ENCODE results near the gene GPRIN1. TPM values are rescaled to one million over a fixed set of nuclear protein-coding genes. Genes with fewer than 3 reads are reported as not detected.
A peak's percentile ranks its signal among the peaks of the same experiment; 100 is the strongest.

Gene GPRIN1
- total RNA-seq, 1 donor from 2014 or later: 2.1 TPM

DNA sequence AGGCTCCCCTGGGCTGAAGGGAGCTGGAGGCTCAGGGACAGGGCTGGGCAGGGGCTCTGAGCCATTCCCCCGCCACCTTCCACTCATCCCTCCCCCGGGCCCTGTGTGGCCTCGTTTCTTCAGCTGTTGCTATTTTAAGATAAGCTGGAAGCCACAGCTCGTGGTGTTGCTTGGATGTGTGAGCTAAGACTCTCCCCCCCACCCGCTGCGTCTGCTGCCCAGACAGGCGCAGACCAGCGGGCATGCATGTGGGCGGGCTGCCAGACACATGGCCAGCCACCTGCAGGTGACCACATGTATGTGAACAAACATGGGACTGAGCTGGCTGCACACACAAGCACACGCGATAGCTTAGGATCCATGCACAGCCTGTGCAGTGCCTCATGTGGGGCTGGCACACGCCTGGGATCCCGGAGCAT, 11.7 kb upstream of the GPRIN1 start:
- H3K4me3 Mint-ChIP-seq (ENCODE audit: unreplicated experiment): no peak overlapping the region
- no peak for TF ChIP-seq CTCF (IDR thresholded peaks at IDR 0.05)
- no peak overlapping the region for H3K27ac Mint-ChIP-seq (ENCODE audit: unreplicated experiment)
- DNase-seq (ENCODE audit: low spot score): no peak
- no peaks in the 10 kb centered on the region for H3K36me3 Mint-ChIP-seq (ENCODE audit: low read depth)
- peaks cover 43% of the 10 kb centered on the region for H3K27me3 Mint-ChIP-seq (ENCODE audit: low read depth)
- H3K9me3 Mint-ChIP-seq (ENCODE audit: low read depth): no peaks in the 10 kb centered on the region
- H3K4me1 Mint-ChIP-seq (ENCODE audit: low read depth): peaks cover 11% of the 10 kb centered on the region

- peak overlapping the region; percentile 36 for H3K27ac Mint-ChIP-seq (ENCODE audit: unreplicated experiment)
- peaks cover 38% of the 10 kb centered on the region for H3K27me3 Mint-ChIP-seq (ENCODE audit: low read depth)
- H3K36me3 Mint-ChIP-seq (ENCODE audit: low read depth): no peaks in the 10 kb centered on the region
- TF ChIP-seq CTCF (IDR thresholded peaks at IDR 0.05): no peak
- H3K9me3 Mint-ChIP-seq (ENCODE audit: low read depth): no peaks in the 10 kb centered on the region
- H3K4me3 Mint-ChIP-seq (ENCODE audit: unreplicated experiment): peak overlapping the region; percentile 49
- H3K4me1 Mint-ChIP-seq (ENCODE audit: low read depth): peaks cover 11% of the 10 kb centered on the region
- no peak for DNase-seq (ENCODE audit: low spot score)
Observed at GRCh38 chr5:176620333-176620981, 10.5 kb upstream of the GPRIN1 start.

DNA sequence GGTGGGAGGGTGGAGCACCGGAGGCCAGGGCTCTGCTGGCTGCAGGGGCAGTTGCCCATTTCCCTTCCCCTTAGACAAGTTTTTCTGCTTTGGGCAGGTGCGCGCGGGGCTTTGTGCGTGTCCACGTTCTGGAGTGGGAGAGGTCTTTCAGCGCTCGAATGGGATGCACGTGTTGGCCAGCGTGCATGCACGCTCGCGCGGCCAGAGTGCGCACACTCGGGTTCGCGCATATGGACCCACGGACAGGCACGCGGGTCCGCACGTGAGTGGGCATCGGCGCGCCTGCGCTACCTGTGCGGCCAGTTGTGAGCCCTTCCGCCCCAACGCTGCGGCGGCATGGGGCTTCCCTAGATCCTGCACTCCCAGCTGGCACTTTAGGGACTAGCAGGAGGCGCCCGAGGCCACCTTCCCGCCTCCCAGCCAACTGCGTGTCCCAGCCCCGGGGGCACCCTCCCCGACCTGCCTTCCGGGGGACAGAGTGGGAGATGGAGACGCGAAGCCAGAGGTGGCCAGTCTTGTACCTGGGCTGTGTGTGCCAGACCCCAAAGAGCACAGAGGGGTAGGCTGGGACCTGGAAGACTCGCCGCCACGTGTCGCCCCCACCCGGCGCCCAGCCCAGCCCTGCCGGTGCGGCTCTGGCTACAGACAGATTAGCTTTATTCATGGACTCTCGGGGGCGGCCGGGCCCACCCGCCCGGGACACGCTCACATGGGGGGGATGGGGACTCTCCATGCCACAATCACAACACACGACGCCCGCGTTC, 9.8 kb upstream of the GPRIN1 start:
- Mint-ChIP-seq H3K27ac (ENCODE audit: unreplicated experiment) (no peak overlapping the region), H3K4me3 (ENCODE audit: unreplicated experiment) (peak overlapping the region; percentile 49), H3K4me1 (ENCODE audit: low read depth) (peaks cover 15% of the 10 kb centered on the region), H3K9me3 (ENCODE audit: low read depth) (no peaks in the 10 kb centered on the region), H3K27me3 (ENCODE audit: low read depth) (peaks cover 37% of the 10 kb centered on the region), H3K36me3 (ENCODE audit: low read depth) (no peaks in the 10 kb centered on the region)
- DNase-seq (ENCODE audit: low spot score): no peak
- TF ChIP-seq CTCF (IDR thresholded peaks at IDR 0.05): peak; percentile 21

GRCh38 chr5:176619203-176619568, 9.2 kb upstream of the GPRIN1 start:
- DNase-seq (ENCODE audit: low spot score): no peak
- no peaks in the 10 kb centered on the region for H3K9me3 Mint-ChIP-seq (ENCODE audit: low read depth)
- peaks cover 16% of the 10 kb centered on the region for H3K4me1 Mint-ChIP-seq (ENCODE audit: low read depth)
- H3K27ac Mint-ChIP-seq (ENCODE audit: unreplicated experiment): no peak overlapping the region
- H3K36me3 Mint-ChIP-seq (ENCODE audit: low read depth): no peaks in the 10 kb centered on the region
- TF ChIP-seq CTCF (IDR thresholded peaks at IDR 0.05): peak; percentile 65
- H3K4me3 Mint-ChIP-seq (ENCODE audit: unreplicated experiment): peak overlapping the region; percentile 16
- H3K27me3 Mint-ChIP-seq (ENCODE audit: low read depth): peaks cover 35% of the 10 kb centered on the region

DNA sequence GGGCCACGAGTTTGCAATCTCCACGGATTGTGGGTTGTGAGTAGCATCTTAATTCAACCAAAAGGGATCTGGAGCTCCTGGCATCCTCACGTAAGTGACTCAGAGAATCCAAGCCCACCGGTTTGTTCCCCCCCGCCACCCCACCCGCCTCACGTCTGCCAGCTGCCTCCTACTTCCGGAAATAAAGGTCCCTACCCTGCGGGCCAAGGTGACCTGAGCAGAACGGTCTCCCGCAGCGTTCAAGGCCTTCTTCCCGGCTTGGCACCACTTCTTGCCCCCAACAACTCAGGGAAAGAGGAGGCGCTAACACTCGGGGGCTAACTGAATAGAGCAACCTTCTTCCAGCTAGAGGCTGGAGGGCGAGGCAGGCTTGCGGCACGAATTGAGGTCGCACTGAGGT, 8.8 kb upstream of the GPRIN1 start:
- H3K27me3 Mint-ChIP-seq (ENCODE audit: low read depth): peaks cover 31% of the 10 kb centered on the region

More for the DNA sequence above, 8.8 kb upstream of the GPRIN1 start:
- no peak for TF ChIP-seq CTCF (IDR thresholded peaks at IDR 0.05)
- Mint-ChIP-seq H3K36me3 (ENCODE audit: low read depth) (no peaks in the 10 kb centered on the region), H3K27ac (ENCODE audit: unreplicated experiment) (no peak overlapping the region), H3K4me1 (ENCODE audit: low read depth) (peaks cover 20% of the 10 kb centered on the region), H3K4me3 (ENCODE audit: unreplicated experiment) (peak overlapping the region; percentile 16), H3K9me3 (ENCODE audit: low read depth) (no peaks in the 10 kb centered on the region)
- DNase-seq (ENCODE audit: low spot score): no peak
